GM12801 (cell line): Measurements from ENCODE around the gene PRLR.

Experiments
- TF ChIP-seq, protein P1 (sequence below): IDR thresholded peaks from one replicate; pipeline ENCODE4 v1.5.1; 2011; ENCODE audit warnings: control low read depth; ENCODE audit not compliant: insufficient read length; ENCODE audit errors: extremely low read depth

Gene PRLR

DNA sequence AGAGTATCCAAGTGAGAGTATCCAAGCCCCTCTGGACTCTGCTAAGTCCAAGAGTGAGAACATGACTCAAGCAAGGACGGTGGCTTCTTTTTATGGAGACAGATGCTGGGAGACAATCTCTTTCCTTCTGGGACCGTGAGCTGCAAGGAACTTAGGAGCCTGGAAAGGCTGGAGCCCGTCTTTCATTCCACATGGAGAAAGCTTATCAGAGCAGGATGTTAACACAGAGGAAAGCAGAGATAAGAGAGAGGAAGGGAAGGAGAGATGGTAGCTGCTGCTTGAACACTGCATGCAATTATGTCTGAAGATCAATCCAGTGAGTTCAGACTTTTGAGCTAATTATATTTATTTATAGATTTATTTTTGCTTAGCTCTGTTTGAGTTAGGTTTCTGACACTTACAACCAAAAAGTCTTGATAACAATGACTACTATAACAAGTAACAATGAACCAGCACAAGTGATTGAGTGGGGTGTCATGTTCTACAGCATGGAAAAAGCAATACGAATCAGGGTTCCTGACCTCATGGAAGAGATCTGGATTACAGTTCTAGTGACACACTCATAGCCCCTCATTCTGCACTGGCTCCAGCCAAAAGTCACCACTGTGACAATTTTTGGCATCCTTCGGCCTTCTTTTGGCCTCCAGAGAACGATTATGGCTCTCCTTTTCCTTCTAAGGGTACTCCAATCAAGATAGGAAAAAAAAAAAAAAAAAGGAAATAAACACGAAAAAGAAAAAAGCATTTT, 71.5 kb downstream of the PRLR start:
- TF ChIP-seq, protein P1, sequence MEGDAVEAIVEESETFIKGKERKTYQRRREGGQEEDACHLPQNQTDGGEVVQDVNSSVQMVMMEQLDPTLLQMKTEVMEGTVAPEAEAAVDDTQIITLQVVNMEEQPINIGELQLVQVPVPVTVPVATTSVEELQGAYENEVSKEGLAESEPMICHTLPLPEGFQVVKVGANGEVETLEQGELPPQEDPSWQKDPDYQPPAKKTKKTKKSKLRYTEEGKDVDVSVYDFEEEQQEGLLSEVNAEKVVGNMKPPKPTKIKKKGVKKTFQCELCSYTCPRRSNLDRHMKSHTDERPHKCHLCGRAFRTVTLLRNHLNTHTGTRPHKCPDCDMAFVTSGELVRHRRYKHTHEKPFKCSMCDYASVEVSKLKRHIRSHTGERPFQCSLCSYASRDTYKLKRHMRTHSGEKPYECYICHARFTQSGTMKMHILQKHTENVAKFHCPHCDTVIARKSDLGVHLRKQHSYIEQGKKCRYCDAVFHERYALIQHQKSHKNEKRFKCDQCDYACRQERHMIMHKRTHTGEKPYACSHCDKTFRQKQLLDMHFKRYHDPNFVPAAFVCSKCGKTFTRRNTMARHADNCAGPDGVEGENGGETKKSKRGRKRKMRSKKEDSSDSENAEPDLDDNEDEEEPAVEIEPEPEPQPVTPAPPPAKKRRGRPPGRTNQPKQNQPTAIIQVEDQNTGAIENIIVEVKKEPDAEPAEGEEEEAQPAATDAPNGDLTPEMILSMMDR = no peak

DNA sequence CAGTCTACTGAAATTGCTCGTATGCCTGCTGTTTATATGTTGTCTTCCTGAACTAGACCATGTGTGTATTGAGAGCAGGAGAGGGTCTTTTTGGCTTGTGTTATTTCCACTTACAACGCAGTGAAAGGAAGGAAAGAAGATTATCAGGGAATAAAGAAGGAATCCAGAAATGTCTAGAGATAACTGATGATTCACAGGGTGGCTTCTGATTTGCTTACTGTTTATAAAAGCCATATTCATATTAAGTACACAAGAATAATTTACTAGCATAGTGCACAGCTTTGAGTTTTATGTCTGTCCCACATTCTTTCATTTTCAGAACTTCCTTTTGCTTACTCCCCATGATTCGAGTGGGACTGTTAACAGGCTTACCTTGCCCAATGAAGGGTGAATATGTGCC, 72.1 kb downstream of the PRLR start:
- TF ChIP-seq, protein P1 = no peak

DNA sequence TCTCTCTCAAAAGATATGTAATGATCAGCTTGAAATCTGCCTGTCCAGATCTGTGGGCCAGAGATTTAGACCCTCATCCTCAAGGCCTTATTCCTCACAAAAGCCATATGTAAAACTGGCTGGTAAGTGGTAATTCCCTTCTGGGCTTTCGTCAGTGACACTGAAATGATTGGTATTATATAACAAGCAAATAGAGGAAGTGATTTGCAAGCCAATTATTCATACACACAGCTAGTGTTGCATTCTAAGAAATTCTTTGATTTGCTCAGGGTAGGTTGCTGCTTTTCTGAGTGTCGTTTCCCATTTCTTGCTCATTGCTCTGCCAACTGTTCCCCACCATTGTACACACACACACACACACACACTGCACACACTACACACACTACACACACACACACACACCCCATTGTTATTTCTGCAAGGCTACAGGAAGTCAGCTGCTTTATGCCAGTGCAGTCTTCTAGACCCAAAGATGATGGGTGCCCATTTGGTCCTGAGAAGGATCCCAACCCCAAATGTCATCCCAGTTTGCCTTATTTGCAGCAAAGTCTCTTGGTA, 76.8 kb downstream of the PRLR start:
- TF ChIP-seq, protein P1 = no peak

DNA sequence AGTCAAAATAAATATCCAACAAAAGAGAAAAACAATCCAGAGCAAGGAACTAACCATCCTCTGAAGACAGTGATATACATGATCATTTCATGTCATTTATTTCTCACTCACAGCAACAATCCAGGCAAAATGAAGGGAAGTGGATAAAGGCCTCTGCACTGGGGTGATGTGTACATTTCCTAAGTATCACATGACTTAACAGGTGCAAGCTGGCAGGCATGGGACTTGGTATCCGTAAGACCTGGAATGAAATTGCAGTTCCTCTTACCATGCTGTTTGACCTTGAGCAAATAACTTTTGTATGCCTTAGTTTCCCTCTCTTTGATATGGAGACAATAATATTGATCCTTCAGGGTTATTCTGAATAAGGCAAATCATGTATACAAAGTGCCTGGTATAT, 77.6 kb downstream of the PRLR start:
- TF ChIP-seq, protein P1 = no peak

DNA sequence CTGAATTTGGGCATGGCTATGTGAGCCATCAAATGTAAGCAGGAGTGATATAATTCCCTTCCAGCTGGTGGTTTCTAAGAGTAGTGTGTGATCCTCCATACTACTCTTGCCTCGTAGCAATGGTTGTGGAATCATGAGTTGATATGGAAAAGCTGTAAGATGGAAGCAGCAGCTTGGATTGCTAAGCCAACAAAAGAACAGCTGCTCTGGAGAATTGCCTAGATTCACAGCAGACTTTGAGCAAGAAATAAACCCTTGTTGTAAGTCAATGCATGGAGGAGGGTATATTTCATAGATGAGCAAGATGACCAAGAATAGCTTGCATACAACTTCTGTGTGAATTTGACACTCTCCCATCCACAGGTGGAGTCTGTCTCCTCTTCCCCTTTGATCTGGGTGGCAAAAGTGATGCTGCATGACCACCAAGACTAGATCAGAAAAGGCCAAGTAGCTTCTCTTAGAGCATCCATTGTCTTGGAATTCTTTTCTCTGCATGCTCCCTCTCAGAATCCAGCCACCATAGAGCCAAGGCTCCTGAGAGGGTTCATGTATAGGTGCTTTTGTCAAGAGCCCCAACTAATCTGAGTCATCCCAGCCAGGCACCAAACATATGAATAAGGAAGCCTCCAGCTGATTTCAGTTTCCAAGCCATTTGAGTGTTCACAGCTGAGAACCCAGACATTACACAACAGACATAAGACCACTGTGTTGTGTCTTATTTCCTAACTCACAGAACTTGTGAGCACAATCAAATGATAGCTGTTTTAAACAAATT, 79.0 kb downstream of the PRLR start:
- TF ChIP-seq, protein P1 = no peak

DNA sequence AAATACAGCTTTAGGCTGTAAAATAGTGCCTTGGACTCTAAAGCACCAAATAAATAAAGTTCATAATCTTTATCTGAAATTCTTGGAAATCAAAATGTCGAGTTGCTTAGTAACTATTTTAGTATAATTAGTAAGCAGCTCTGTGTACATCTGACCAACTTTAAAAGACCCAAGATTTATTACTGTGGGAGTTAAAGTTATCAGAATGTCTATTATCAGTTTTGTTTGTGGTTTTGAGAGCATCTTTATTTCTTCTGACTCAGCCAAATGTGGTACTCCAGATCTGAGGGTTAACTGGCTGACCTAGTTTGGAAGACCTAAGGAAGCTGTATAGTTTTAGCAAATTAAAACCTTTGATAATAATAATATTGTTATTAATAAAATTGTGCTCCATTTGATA, 81.2 kb downstream of the PRLR start:
- TF ChIP-seq, protein P1 = no peak

DNA sequence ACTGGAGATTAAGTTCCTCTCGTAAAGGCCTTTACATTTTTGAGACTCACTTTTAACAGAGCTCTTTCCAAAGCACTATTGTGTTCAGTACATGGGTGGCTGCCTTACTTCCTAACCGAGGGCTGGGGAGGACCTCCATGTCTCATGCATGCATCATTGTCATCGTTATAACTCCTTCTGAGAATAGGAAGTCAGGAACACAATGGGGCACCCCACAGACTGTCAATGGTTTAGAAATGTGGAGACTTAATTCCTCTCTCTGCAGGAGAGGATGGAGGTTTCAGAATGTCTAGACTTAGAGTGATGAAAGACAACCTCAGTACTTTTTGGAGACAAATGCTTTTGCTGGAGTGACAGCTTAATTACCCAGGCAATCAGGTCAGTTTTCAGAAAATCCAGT, 83.9 kb downstream of the PRLR start:
- TF ChIP-seq, protein P1 = no peak
